Activated T-cell treated with anti-CD3 and anti-CD28 coated beads, Interleukin-2, amount 50 U/mL, for 72 hours (primary cell): ENCODE measurements around the gene DDX1. TPM values are rescaled to one million over a fixed set of nuclear protein-coding genes. Genes with fewer than 3 reads are reported as not detected.
"Not testable (repeated sequence)": the region's sequence is repeated elsewhere in the genome, so short reads cannot be mapped to it uniquely, and the experiment has no call there.

Source experiments
- ATAC-seq, 2 donors: fragments of 150-1000 bp; cut with Tn5 transposase; replicated peaks in 1 of 2; 2 replicates each; pipeline ENCODE4 v1.10.0; 2021; ENCODE audit warnings: moderate library complexity in 2 of 2, mild to moderate bottlenecking in 1 of 2
- DNase-seq, 2 donors: peaks; one replicate each; pipeline ENCODE4 v3.0.0; 2021 to 2022; ENCODE audit warnings: mixed read lengths in 1 of 2
- H3K27ac Mint-ChIP-seq: one replicate; pipeline ENCODE4 v1.8.0; 2022; ENCODE audit warnings: mild to moderate bottlenecking, moderate library complexity, mixed read lengths
- H3K27me3 Mint-ChIP-seq: one replicate; pipeline ENCODE4 v1.8.0; 2022; ENCODE audit warnings: low read depth, mixed read lengths
- H3K36me3 Mint-ChIP-seq, 2 donors: one replicate each; pipeline ENCODE4 v1.8.0; 2022; ENCODE audit warnings: mixed read lengths in 2 of 2, mild to moderate bottlenecking in 1 of 2; ENCODE audit not compliant: insufficient read depth in 2 of 2
- H3K4me1 Mint-ChIP-seq: one replicate; pipeline ENCODE4 v1.8.0; 2022; ENCODE audit warnings: low read depth, mixed read lengths
- H3K4me3 Mint-ChIP-seq, 2 donors: one replicate each; pipeline ENCODE4 v1.8.0; 2022; ENCODE audit warnings: mild to moderate bottlenecking in 2 of 2, mixed read lengths in 2 of 2, moderate library complexity in 2 of 2
- H3K9me3 Mint-ChIP-seq, 2 donors: one replicate each; pipeline ENCODE4 v1.8.0; 2022; ENCODE audit warnings: mixed read lengths in 2 of 2
- total RNA-seq, 2 donors: library from RNA; stranded (reverse); gene quantifications; one replicate each; pipeline ENCODE4 v1.2.3, GENCODE V29; 2022

Gene DDX1
- total RNA-seq: 10 to 100 TPM; 55.8 to 56.0 TPM

- ATAC-seq: peak; percentile 98 to 99
- Mint-ChIP-seq H3K4me1 (peaks cover 29% of the 10 kb centered on the region), H3K27me3 (no peaks in the 10 kb centered on the region), H3K27ac (peak within 1 kb of the TSS; percentile 98), H3K4me3 (peak within 1 kb of the TSS; percentile 87 to 89), H3K9me3 (no peaks in the 10 kb centered on the region), H3K36me3 (peaks cover 2 to 16% of the 10 kb centered on the region in 2 donors)
- peak; percentile 88 to 92 for DNase-seq
Observed at GRCh38 chr2:15591692-15592463, at the start of gene DDX1. TSS of gene DDX1 (plus strand) at chr2:15591868. CDS start at chr2:15591934, 66 bp downstream.

GRCh38 chr2:15542269-15542668 is 49.4 kb upstream of the DDX1 start:
- not testable (repeated sequence) for H3K27me3 Mint-ChIP-seq, H3K4me1 Mint-ChIP-seq, H3K36me3 Mint-ChIP-seq, ATAC-seq, DNase-seq, H3K9me3 Mint-ChIP-seq, H3K27ac Mint-ChIP-seq, H3K4me3 Mint-ChIP-seq

GRCh38 chr2:15543053-15543452 is 48.6 kb upstream of the DDX1 start:
- Mint-ChIP-seq H3K27ac (no peak overlapping the region), H3K9me3 (no peaks in the 10 kb centered on the region), H3K27me3 (no peaks in the 10 kb centered on the region), H3K36me3 (no peaks in the 10 kb centered on the region), H3K4me3 (no peak overlapping the region), H3K4me1 (peaks cover 6% of the 10 kb centered on the region)
- ATAC-seq (no peak), DNase-seq (no peak)

- no peaks in the 10 kb centered on the region for H3K27me3 Mint-ChIP-seq
- H3K4me3 Mint-ChIP-seq: no peak overlapping the region
- H3K27ac Mint-ChIP-seq: no peak overlapping the region
- H3K36me3 Mint-ChIP-seq: no peaks in the 10 kb centered on the region
- ATAC-seq: no peak
- no peaks in the 10 kb centered on the region for H3K9me3 Mint-ChIP-seq
- peaks cover 6% of the 10 kb centered on the region for H3K4me1 Mint-ChIP-seq
- DNase-seq: no peak
Observed at GRCh38 chr2:15543541-15543940, 48.1 kb upstream of the DDX1 start.

- no peaks in the 10 kb centered on the region for H3K9me3 Mint-ChIP-seq
- no peaks in the 10 kb centered on the region for H3K27me3 Mint-ChIP-seq
- H3K36me3 Mint-ChIP-seq: peaks cover 0 to 2% of the 10 kb centered on the region in 2 donors
- H3K4me1 Mint-ChIP-seq: peaks cover 6% of the 10 kb centered on the region
- ATAC-seq (no peak), DNase-seq (no peak)
- no peak overlapping the region for H3K4me3 Mint-ChIP-seq
- no peak overlapping the region for H3K27ac Mint-ChIP-seq
Observed at GRCh38 chr2:15544227-15544626, 47.4 kb upstream of the DDX1 start.

GRCh38 chr2:15546297-15547098 is 45.2 kb upstream of the DDX1 start:
- Mint-ChIP-seq H3K4me3 (no peak overlapping the region), H3K36me3 (peaks cover 0 to 4% of the 10 kb centered on the region in 2 donors), H3K4me1 (no peaks in the 10 kb centered on the region), H3K27ac (no peak overlapping the region), H3K27me3 (no peaks in the 10 kb centered on the region), H3K9me3 (no peaks in the 10 kb centered on the region)
- DNase-seq: no peak
- ATAC-seq: no peak

- Mint-ChIP-seq H3K27me3 (no peaks in the 10 kb centered on the region), H3K27ac (no peak overlapping the region), H3K9me3 (no peaks in the 10 kb centered on the region), H3K36me3 (peaks cover 0 to 6% of the 10 kb centered on the region in 2 donors), H3K4me3 (no peak overlapping the region), H3K4me1 (no peaks in the 10 kb centered on the region)
- ATAC-seq (no peak), DNase-seq (no peak)
Observed at GRCh38 chr2:15547115-15547876, 44.4 kb upstream of the DDX1 start.

GRCh38 chr2:15548974-15549373 is 42.7 kb upstream of the DDX1 start:
- Mint-ChIP-seq H3K36me3 (peaks cover 0 to 8% of the 10 kb centered on the region in 2 donors), H3K4me3 (no peak overlapping the region), H3K4me1 (no peaks in the 10 kb centered on the region), H3K27ac (no peak overlapping the region), H3K27me3 (no peaks in the 10 kb centered on the region), H3K9me3 (no peaks in the 10 kb centered on the region)
- no peak for DNase-seq
- ATAC-seq: no peak

GRCh38 chr2:15553519-15553918 is 38.1 kb upstream of the DDX1 start:
- Mint-ChIP-seq H3K9me3 (no peaks in the 10 kb centered on the region), H3K4me1 (peaks cover 14% of the 10 kb centered on the region), H3K27ac (peak overlapping the region; percentile 35), H3K36me3 (peaks cover 0 to 9% of the 10 kb centered on the region in 2 donors), H3K4me3 (no peak overlapping the region), H3K27me3 (no peaks in the 10 kb centered on the region)
- ATAC-seq (no peak), DNase-seq (no peak)

GRCh38 chr2:15553951-15554350 is 37.7 kb upstream of the DDX1 start:
- Mint-ChIP-seq H3K9me3 (no peaks in the 10 kb centered on the region), H3K4me3 (no peak overlapping the region), H3K27me3 (no peaks in the 10 kb centered on the region), H3K36me3 (peaks cover 0 to 9% of the 10 kb centered on the region in 2 donors), H3K4me1 (peaks cover 17% of the 10 kb centered on the region), H3K27ac (peak overlapping the region; percentile 35)
- ATAC-seq: no peak
- DNase-seq: no peak

GRCh38 chr2:15554525-15555218 is 37.0 kb upstream of the DDX1 start:
- ATAC-seq: no peak
- Mint-ChIP-seq H3K27ac (peak overlapping the region; percentile 67), H3K9me3 (no peaks in the 10 kb centered on the region)

GRCh38 chr2:15555760-15556193 is 35.9 kb upstream of the DDX1 start:
- Mint-ChIP-seq H3K4me1 (peaks cover 32% of the 10 kb centered on the region), H3K36me3 (peaks cover 3 to 6% of the 10 kb centered on the region in 2 donors), H3K9me3 (no peaks in the 10 kb centered on the region), H3K27ac (peak overlapping the region; percentile 60), H3K4me3 (no peak overlapping the region), H3K27me3 (no peaks in the 10 kb centered on the region)
- ATAC-seq (no peak), DNase-seq (no peak)

More at GRCh38 chr2:15554525-15555218, 37.0 kb upstream of the DDX1 start:
- H3K27me3 Mint-ChIP-seq: no peaks in the 10 kb centered on the region
- peaks cover 0 to 6% of the 10 kb centered on the region in 2 donors for H3K36me3 Mint-ChIP-seq
- H3K4me3 Mint-ChIP-seq: no peak overlapping the region
- H3K4me1 Mint-ChIP-seq: peaks cover 24% of the 10 kb centered on the region
- DNase-seq: no peak
